DOHH2 (cell line): ENCODE results near the gene DPYSL5.

Experiments used
- EZH2phosphoT487 ChIP-seq: fragments of 200-600 bp; sonication (generic); IDR thresholded peaks from 2 replicates; pipeline ENCODE4 v1.6.1; 2017; ENCODE audit warnings: borderline replicate concordance, mild to moderate bottlenecking, antibody characterized with exemption, low read length, moderate library complexity, mixed read lengths
- TF ChIP-seq, protein P1 (sequence below): fragments of 200-600 bp; sonication (generic); IDR thresholded peaks from one replicate; pipeline ENCODE4 v1.5.1; 2014; ENCODE audit warnings: antibody characterized with exemption, mild to moderate bottlenecking, low read depth, low read length; ENCODE audit not compliant: poor library complexity, severe bottlenecking

DNA sequence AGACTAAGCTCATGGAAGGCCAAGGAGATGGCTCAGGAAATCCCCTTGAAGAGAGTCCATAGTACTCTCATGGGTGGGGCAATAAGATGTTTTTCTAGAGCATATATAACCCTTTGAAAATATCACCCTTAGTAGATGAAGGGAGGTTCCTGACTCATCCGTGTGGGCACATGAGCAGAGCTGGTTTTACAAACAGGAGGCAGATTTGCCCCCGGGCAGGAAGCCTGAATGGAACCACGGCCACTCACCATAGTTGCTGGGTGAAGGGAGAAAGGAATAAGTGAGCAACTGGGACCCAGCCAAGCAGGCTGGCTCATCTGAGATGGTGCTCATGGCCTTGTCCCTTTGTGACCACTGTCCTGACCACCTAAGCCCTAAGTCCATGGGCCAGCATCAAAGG lies 93.6 kb downstream of the DPYSL5 start:
- TF ChIP-seq, protein P1, sequence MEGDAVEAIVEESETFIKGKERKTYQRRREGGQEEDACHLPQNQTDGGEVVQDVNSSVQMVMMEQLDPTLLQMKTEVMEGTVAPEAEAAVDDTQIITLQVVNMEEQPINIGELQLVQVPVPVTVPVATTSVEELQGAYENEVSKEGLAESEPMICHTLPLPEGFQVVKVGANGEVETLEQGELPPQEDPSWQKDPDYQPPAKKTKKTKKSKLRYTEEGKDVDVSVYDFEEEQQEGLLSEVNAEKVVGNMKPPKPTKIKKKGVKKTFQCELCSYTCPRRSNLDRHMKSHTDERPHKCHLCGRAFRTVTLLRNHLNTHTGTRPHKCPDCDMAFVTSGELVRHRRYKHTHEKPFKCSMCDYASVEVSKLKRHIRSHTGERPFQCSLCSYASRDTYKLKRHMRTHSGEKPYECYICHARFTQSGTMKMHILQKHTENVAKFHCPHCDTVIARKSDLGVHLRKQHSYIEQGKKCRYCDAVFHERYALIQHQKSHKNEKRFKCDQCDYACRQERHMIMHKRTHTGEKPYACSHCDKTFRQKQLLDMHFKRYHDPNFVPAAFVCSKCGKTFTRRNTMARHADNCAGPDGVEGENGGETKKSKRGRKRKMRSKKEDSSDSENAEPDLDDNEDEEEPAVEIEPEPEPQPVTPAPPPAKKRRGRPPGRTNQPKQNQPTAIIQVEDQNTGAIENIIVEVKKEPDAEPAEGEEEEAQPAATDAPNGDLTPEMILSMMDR = no peak
- TF ChIP-seq EZH2phosphoT487 = no peak
